DND-41 (cell line): Measurements from ENCODE around the gene NXN.

Experiments
- CTCF ChIP-seq: IDR thresholded peaks from 2 replicates; pipeline ENCODE4 v1.5.1; 2012; ENCODE audit warnings: borderline replicate concordance, low read length, moderate library complexity, mild to moderate bottlenecking; ENCODE audit not compliant: poor library complexity, severe bottlenecking; ENCODE audit errors: extremely low read depth
- EZH2 ChIP-seq: IDR thresholded peaks from 3 replicates; pipeline ENCODE4 v1.6.1; 2012; ENCODE audit warnings: borderline replicate concordance, low read depth, mild to moderate bottlenecking, moderate library complexity, low read length, inconsistent platforms; ENCODE audit not compliant: severe bottlenecking

- TF ChIP-seq CTCF, result no peak
- TF ChIP-seq EZH2, result no peak
Observed at GRCh38 chr17:953767-954166, 25.8 kb downstream of the NXN start.
